HCT116 (cell line): ENCODE data around the gene SOS1. TPM values are rescaled to one million over a fixed set of nuclear protein-coding genes. Genes with fewer than 3 reads are reported as not detected.

ENCODE experiments used
- ATAC-seq: fragments of 200-7000 bp; cut with Tn5 transposase; 2 replicates; pipeline ENCODE4 v1.9.1; 2020; ENCODE audit warnings: mild to moderate bottlenecking, moderate library complexity
- BruUV-seq: library from RNA; stranded (reverse); fragments of 400-500 nt; replicated peaks from 2 replicates; lab custom pipeline; 2021; lab: Mats Ljungman, UMichigan
- CTCF ChIA-PET: fragments of 300-600 bp; sonication (Branson Sonifier 250); formaldehyde crosslinking; loops from one replicate; lab custom pipeline; 2021; ENCODE audit warnings: antibody characterized with exemption; lab: Charles Lee
- POLR2A ChIA-PET: fragments of 300-600, 350-600 bp; sonication (Branson Sonifier 250); formaldehyde crosslinking; loops from one replicate; lab custom pipeline; 2021; ENCODE audit warnings: antibody characterized with exemption; lab: Charles Lee
- RAD21 ChIA-PET, 2 experiments: fragments of 300-600 bp; sonication (Branson Sonifier 250); formaldehyde crosslinking; loops; one replicate each; lab custom pipeline; 2023; ENCODE audit warnings: low total read pairs in 2 of 2; ENCODE audit not compliant: uncharacterized antibody in 2 of 2, unreplicated experiment in 2 of 2, low non-redundant PET in 1 of 2; lab: Charles Lee
- DNase-seq: peaks from one replicate; pipeline ENCODE4 v3.0.0-alpha.2; 2010; ENCODE audit warnings: low read depth, low spot score
- H2AFZ ChIP-seq: fragments of 200-600 bp; shearing (Covaris generic), sonication (generic); 2 replicates; pipeline ENCODE4 v1.6.1; 2017; ENCODE audit warnings: low read depth, mixed run types, mixed read lengths, antibody characterized with exemption, low read length; ENCODE audit not compliant: poor library complexity, severe bottlenecking
- H3K27ac ChIP-seq: 2 replicates; pipeline ENCODE4 v1.5.1; 2012; ENCODE audit warnings: low read depth, low read length
- H3K27me3 ChIP-seq: fragments of 200-600 bp; sonication (generic); 2 replicates; pipeline ENCODE4 v1.6.1; 2016; ENCODE audit warnings: mixed run types, low read length, mixed read lengths; ENCODE audit not compliant: insufficient read depth
- H3K36me3 ChIP-seq, 2 experiments: fragments of 200-500 bp in 1 of 2; fragments of 200-600 bp in 1 of 2; sonication (Bioruptor generic) in 1 of 2; sonication (generic) in 1 of 2; 2 replicates each; pipeline versions ENCODE4 v1.5.1 to v1.6.1; 2014 to 2016; ENCODE audit warnings: low read length in 2 of 2, inconsistent platforms in 1 of 2, mixed read lengths in 1 of 2, mixed run types in 1 of 2; ENCODE audit not compliant: insufficient read depth in 2 of 2, control insufficient read depth in 1 of 2
- H3K4me1 ChIP-seq, 2 experiments: fragments of 200-600 bp in 1 of 2; sonication (generic) in 1 of 2; 2 replicates each; pipeline versions ENCODE4 v1.5.1 to v1.6.1; 2012 to 2017; ENCODE audit warnings: low read length in 2 of 2, inconsistent platforms in 1 of 2, mild to moderate bottlenecking in 1 of 2, mixed read lengths in 1 of 2, mixed run types in 1 of 2, moderate library complexity in 1 of 2; ENCODE audit not compliant: insufficient read depth in 2 of 2, control insufficient read depth in 1 of 2
- H3K4me2 ChIP-seq: fragments of 200-600 bp; sonication (generic); 2 replicates; pipeline ENCODE4 v1.6.1; 2017; ENCODE audit warnings: mixed run types, low read length, mixed read lengths
- H3K4me3 ChIP-seq, 2 experiments: fragments of 200-600 bp in 1 of 2; sonication (generic) in 1 of 2; replicated peaks in 1 of 2; 2 replicates each; pipeline ENCODE4 v1.5.1; 2011 to 2016; ENCODE audit warnings: low read length in 2 of 2, control low read depth in 1 of 2, low read depth in 1 of 2, mild to moderate bottlenecking in 1 of 2, mixed read lengths in 1 of 2, mixed run types in 1 of 2
- H3K79me2 ChIP-seq: fragments of 200-600 bp; sonication (generic); 2 replicates; pipeline ENCODE4 v1.6.1; 2017; ENCODE audit warnings: mild to moderate bottlenecking, mixed run types, low read length, moderate library complexity, mixed read lengths; ENCODE audit not compliant: insufficient read depth
- H3K9ac ChIP-seq: fragments of 200-600 bp; sonication (generic); 2 replicates; pipeline ENCODE4 v1.6.1; 2016; ENCODE audit warnings: low read length, mixed read lengths
- H3K9me2 ChIP-seq: fragments of 200-600 bp; sonication (generic), shearing (Covaris generic); 2 replicates; pipeline ENCODE4 v1.6.1; 2017; ENCODE audit warnings: mixed run types, mild to moderate bottlenecking, moderate library complexity; ENCODE audit not compliant: insufficient read depth
- H3K9me3 ChIP-seq, 2 experiments: fragments of 200-500 bp in 1 of 2; fragments of 200-600 bp in 1 of 2; sonication (Bioruptor generic) in 1 of 2; sonication (generic) in 1 of 2; 2 replicates each; pipeline ENCODE4 v1.6.1; 2014 to 2017; ENCODE audit warnings: low read length in 2 of 2, mixed read lengths in 2 of 2, inconsistent platforms in 1 of 2, low read depth in 1 of 2, mild to moderate bottlenecking in 1 of 2, mixed run types in 1 of 2, moderate library complexity in 1 of 2; ENCODE audit not compliant: control insufficient read depth in 1 of 2, insufficient read depth in 1 of 2
- H4K20me1 ChIP-seq: fragments of 200-600 bp; sonication (generic), shearing (Covaris generic); 2 replicates; pipeline ENCODE4 v1.6.1; 2017; ENCODE audit warnings: mixed run types, mild to moderate bottlenecking, moderate library complexity; ENCODE audit not compliant: insufficient read depth
- CBX3 ChIP-seq: IDR thresholded peaks from 2 replicates; pipeline ENCODE4 v1.6.1; 2012; ENCODE audit warnings: low read depth
- CEBPB ChIP-seq: IDR thresholded peaks from 2 replicates; pipeline ENCODE4 v1.6.1; 2012; ENCODE audit warnings: low read depth
- EGR1 ChIP-seq: IDR thresholded peaks from 2 replicates; pipeline ENCODE4 v1.6.1; 2012; ENCODE audit warnings: low read depth
- FOSL1 ChIP-seq: IDR thresholded peaks from 2 replicates; pipeline ENCODE4 v1.6.1; 2012; ENCODE audit warnings: low read depth
- POLR2A ChIP-seq: IDR thresholded peaks from 2 replicates; pipeline ENCODE4 v1.7.0; 2011; ENCODE audit warnings: borderline replicate concordance; ENCODE audit not compliant: insufficient read depth, insufficient read length; ENCODE audit errors: extremely low read depth
- POLR2AphosphoS5 ChIP-seq: IDR thresholded peaks from 2 replicates; pipeline ENCODE4 v1.6.1; 2011; ENCODE audit warnings: mild to moderate bottlenecking, low read depth, low read length, moderate library complexity
- RAD21 ChIP-seq: IDR thresholded peaks from 2 replicates; pipeline ENCODE4 v1.6.1; 2012; ENCODE audit warnings: low read depth, mild to moderate bottlenecking
- SIN3A ChIP-seq: IDR thresholded peaks from 2 replicates; pipeline ENCODE4 v1.6.1; 2012; ENCODE audit warnings: low read depth
- SP1 ChIP-seq: IDR thresholded peaks from 2 replicates; pipeline ENCODE4 v1.6.1; 2012; ENCODE audit warnings: low read depth
- SRF ChIP-seq: IDR thresholded peaks from 2 replicates; pipeline ENCODE4 v1.6.1; 2012; ENCODE audit warnings: low read depth
- ZFX ChIP-seq: fragments of 450-650 bp; IDR thresholded peaks from 2 replicates; pipeline ENCODE4 v1.6.1; 2017
- intact Hi-C: fragments of 100-400 bp; cut with micrococcal nuclease; formaldehyde crosslinking; loops from 2 replicates; pipeline ENCODE4 v1.10.0; 2022
- total RNA-seq: library from RNA; stranded (reverse); gene quantifications from one replicate; pipeline ENCODE4 v1.2.1, GENCODE V29; 2021; ENCODE audit not compliant: unreplicated experiment
- TF ChIP-seq, protein P1 (sequence below): IDR thresholded peaks from 2 replicates; pipeline ENCODE4 v1.6.1; 2012
- TF ChIP-seq, protein P2 (sequence below): IDR thresholded peaks from 2 replicates; pipeline ENCODE4 v1.6.1; 2012; ENCODE audit warnings: low read depth

SOS1 gene
- total RNA-seq, 1 experiment from 2014 or later, result 19.4 TPM

DNA sequence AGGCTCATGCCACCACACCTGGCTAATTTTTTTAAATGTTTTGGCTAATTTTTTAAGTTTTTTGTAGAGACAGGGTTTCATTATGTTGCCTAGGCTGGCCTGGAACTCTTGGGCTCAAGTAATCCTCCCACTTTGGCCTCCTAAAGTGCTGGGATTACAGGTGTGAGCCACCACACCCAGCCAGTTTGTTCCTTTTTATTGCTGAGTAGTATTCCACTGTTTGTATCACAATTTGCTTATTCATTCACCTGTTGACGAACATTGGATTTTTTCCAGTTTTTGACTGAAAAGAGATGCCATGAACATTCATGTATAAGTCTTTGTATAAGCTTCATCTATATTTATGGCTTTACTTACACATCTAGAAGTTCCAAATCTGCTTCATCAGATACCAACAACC, 5.3 kb downstream of the SOS1 start:
- Histone ChIP-seq H4K20me1 (no peaks in the 10 kb centered on the region), H3K27ac (no peak overlapping the region), H3K4me2 (no peak overlapping the region), H3K9me2 (no peaks in the 10 kb centered on the region), H3K27me3 (no peaks in the 10 kb centered on the region), H3K79me2 (peaks cover 71% of the 10 kb centered on the region), H3K4me3 (no peak overlapping the region), H3K4me1 (peaks cover 5 to 11% of the 10 kb centered on the region in 2 experiments; a peak in 3 of 4 replicates), H3K9ac (no peak overlapping the region), H3K9me3 (no peaks in the 10 kb centered on the region), H3K36me3 (no peaks in the 10 kb centered on the region), H2AFZ (no peak overlapping the region)
- CTCF ChIA-PET, result no interaction called here
- no TSS peak for BruUV-seq
- RAD21 ChIA-PET, result no interaction called here
- intact Hi-C loops, result no loop called here
- DNase-seq, result no peak
- TF ChIP-seq RAD21 (no peak), SP1 (no peak), FOSL1 (no peak), EGR1 (no peak), SIN3A (no peak), SRF (no peak), POLR2A (no peak), POLR2AphosphoS5 (no peak), CBX3 (no peak), ZFX (no peak), CEBPB (no peak)
- TF ChIP-seq, protein P1, sequence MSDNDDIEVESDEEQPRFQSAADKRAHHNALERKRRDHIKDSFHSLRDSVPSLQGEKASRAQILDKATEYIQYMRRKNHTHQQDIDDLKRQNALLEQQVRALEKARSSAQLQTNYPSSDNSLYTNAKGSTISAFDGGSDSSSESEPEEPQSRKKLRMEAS, result no peak
- TF ChIP-seq, protein P2, sequence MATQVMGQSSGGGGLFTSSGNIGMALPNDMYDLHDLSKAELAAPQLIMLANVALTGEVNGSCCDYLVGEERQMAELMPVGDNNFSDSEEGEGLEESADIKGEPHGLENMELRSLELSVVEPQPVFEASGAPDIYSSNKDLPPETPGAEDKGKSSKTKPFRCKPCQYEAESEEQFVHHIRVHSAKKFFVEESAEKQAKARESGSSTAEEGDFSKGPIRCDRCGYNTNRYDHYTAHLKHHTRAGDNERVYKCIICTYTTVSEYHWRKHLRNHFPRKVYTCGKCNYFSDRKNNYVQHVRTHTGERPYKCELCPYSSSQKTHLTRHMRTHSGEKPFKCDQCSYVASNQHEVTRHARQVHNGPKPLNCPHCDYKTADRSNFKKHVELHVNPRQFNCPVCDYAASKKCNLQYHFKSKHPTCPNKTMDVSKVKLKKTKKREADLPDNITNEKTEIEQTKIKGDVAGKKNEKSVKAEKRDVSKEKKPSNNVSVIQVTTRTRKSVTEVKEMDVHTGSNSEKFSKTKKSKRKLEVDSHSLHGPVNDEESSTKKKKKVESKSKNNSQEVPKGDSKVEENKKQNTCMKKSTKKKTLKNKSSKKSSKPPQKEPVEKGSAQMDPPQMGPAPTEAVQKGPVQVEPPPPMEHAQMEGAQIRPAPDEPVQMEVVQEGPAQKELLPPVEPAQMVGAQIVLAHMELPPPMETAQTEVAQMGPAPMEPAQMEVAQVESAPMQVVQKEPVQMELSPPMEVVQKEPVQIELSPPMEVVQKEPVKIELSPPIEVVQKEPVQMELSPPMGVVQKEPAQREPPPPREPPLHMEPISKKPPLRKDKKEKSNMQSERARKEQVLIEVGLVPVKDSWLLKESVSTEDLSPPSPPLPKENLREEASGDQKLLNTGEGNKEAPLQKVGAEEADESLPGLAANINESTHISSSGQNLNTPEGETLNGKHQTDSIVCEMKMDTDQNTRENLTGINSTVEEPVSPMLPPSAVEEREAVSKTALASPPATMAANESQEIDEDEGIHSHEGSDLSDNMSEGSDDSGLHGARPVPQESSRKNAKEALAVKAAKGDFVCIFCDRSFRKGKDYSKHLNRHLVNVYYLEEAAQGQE, result no peak
- ATAC-seq, result no peak
- POLR2A ChIA-PET, result no interaction called here
